SK-N-SH (cell line): ENCODE results near the gene SHMT2. TPM values are rescaled to one million over a fixed set of nuclear protein-coding genes. Genes with fewer than 3 reads are reported as not detected.

ENCODE experiments used
- CTCF ChIA-PET: fragments of 300-600, 350-600 bp; formaldehyde crosslinking; extraction: SDS; loops from one replicate; lab custom pipeline; 2021; lab: Yijun Ruan, JAX
- POLR2A ChIA-PET: fragments of 350-600 bp; sonication (Branson Sonifier 250); formaldehyde crosslinking; extraction: SDS; loops from one replicate; lab custom pipeline; 2020; ENCODE audit warnings: antibody characterized with exemption, inconsistent platforms; lab: Yijun Ruan, JAX
- DNase-seq: peaks from one replicate; pipeline ENCODE4 v3.0.0; 2012
- H2AFZ ChIP-seq: fragments of 200-600 bp; sonication (generic); 2 replicates; pipeline ENCODE4 v1.8.1; 2016; ENCODE audit warnings: antibody characterized with exemption, mild to moderate bottlenecking, low read depth
- H3F3A ChIP-seq: fragments of 200-600 bp; sonication (generic); replicated peaks from 2 replicates; pipeline ENCODE3; 2016; ENCODE audit warnings: antibody characterized with exemption, mild to moderate bottlenecking; ENCODE audit not compliant: insufficient read depth
- H3K27ac ChIP-seq, 2 experiments: fragments of 200-500 bp in 1 of 2; fragments of 200-600 bp in 1 of 2; sonication (Bioruptor generic) in 1 of 2; sonication (generic), shearing (Covaris generic) in 1 of 2; 2 replicates each; pipeline versions ENCODE4 v1.5.1 to v1.6.1; 2014 to 2016; ENCODE audit warnings: low read depth in 2 of 2, inconsistent platforms in 1 of 2, low read length in 1 of 2, mild to moderate bottlenecking in 1 of 2, mixed read lengths in 1 of 2
- H3K27me3 ChIP-seq: fragments of 200-600 bp; sonication (generic), shearing (Covaris generic); 2 replicates; pipeline ENCODE4 v1.6.1; 2016; ENCODE audit warnings: mixed run types; ENCODE audit not compliant: insufficient read depth
- H3K36me3 ChIP-seq, 2 experiments: fragments of 200-500 bp in 1 of 2; fragments of 200-600 bp in 1 of 2; sonication (Bioruptor generic) in 1 of 2; sonication (generic) in 1 of 2; replicated peaks in 1 of 2; 2 replicates each; pipeline versions ENCODE3 to v1.5.1; 2014 to 2016; ENCODE audit warnings: low read length in 1 of 2, mild to moderate bottlenecking in 1 of 2; ENCODE audit not compliant: insufficient read depth in 2 of 2, control insufficient read depth in 1 of 2
- H3K4me1 ChIP-seq, 2 experiments: fragments of 200-500 bp in 1 of 2; fragments of 200-600 bp in 1 of 2; sonication (Bioruptor generic) in 1 of 2; sonication (generic), shearing (Covaris generic) in 1 of 2; 2 replicates each; pipeline versions ENCODE4 v1.5.1 to v1.6.1; 2014 to 2016; ENCODE audit warnings: low read depth in 1 of 2, low read length in 1 of 2, mixed run types in 1 of 2; ENCODE audit not compliant: insufficient read depth in 2 of 2, control insufficient read depth in 1 of 2
- H3K4me2 ChIP-seq: fragments of 200-600 bp; sonication (generic), shearing (Covaris generic); 2 replicates; pipeline ENCODE4 v1.6.1; 2017; ENCODE audit warnings: mixed run types
- H3K4me3 ChIP-seq, 2 experiments: fragments of 200-500 bp in 1 of 2; fragments of 200-600 bp in 1 of 2; sonication (Bioruptor generic) in 1 of 2; sonication (generic), shearing (Covaris generic) in 1 of 2; 2 replicates each; pipeline versions ENCODE4 v1.5.1 to v1.8.1; 2014 to 2016; ENCODE audit warnings: low read depth in 2 of 2, inconsistent platforms in 1 of 2, low read length in 1 of 2, mild to moderate bottlenecking in 1 of 2, mixed read lengths in 1 of 2, moderate library complexity in 1 of 2
- H3K79me2 ChIP-seq: fragments of 200-600 bp; sonication (generic); 2 replicates; pipeline ENCODE4 v1.8.1; 2017; ENCODE audit warnings: mild to moderate bottlenecking; ENCODE audit not compliant: insufficient read depth
- H3K9ac ChIP-seq: fragments of 200-600 bp; sonication (generic); 2 replicates; pipeline ENCODE4 v1.6.1; 2017; ENCODE audit warnings: mixed run types
- H3K9me2 ChIP-seq: fragments of 200-600 bp; sonication (generic); 2 replicates; pipeline ENCODE4 v1.6.1; 2017; ENCODE audit warnings: mixed run types
- H3K9me3 ChIP-seq: fragments of 200-600 bp; sonication (generic); 2 replicates; pipeline ENCODE4 v1.6.1; 2017; ENCODE audit warnings: mixed run types, mild to moderate bottlenecking, moderate library complexity
- H4K20me1 ChIP-seq: fragments of 200-600 bp; sonication (generic); 2 replicates; pipeline ENCODE4 v1.6.1; 2017; ENCODE audit warnings: mild to moderate bottlenecking, mixed run types; ENCODE audit not compliant: insufficient read depth
- ELF1 ChIP-seq: IDR thresholded peaks from 2 replicates; pipeline ENCODE4 v1.4.0; 2012
- EP300 ChIP-seq, 2 experiments: IDR thresholded peaks; 2 replicates each; pipeline versions ENCODE4 v1.4.0 to v1.6.1; 2012; ENCODE audit warnings: borderline replicate concordance in 1 of 2, low read depth in 1 of 2, low read length in 1 of 2
- EZH2phosphoT487 ChIP-seq: fragments of 200-600 bp; sonication (generic); IDR thresholded peaks from 2 replicates; pipeline ENCODE4 v1.6.1; 2017; ENCODE audit warnings: low read depth, mixed run types, mild to moderate bottlenecking, antibody characterized with exemption, moderate library complexity, borderline replicate concordance
- FOSL2 ChIP-seq: IDR thresholded peaks from 2 replicates; pipeline ENCODE4 v1.4.0; 2012; ENCODE audit warnings: low read depth, mild to moderate bottlenecking, moderate library complexity, borderline replicate concordance
- FOXJ3 ChIP-seq: sonication (generic); formaldehyde crosslinking; IDR thresholded peaks from 2 replicates; pipeline ENCODE4 v1.5.1; 2020; ENCODE audit warnings: mild to moderate bottlenecking, missing genetic modification reagents
- FOXM1 ChIP-seq: IDR thresholded peaks from 2 replicates; pipeline ENCODE4 v1.4.0; 2012; ENCODE audit warnings: low read depth, mild to moderate bottlenecking
- GABPA ChIP-seq: IDR thresholded peaks from 2 replicates; pipeline ENCODE4 v1.4.0; 2012; ENCODE audit warnings: low read depth, mild to moderate bottlenecking
- GATA2 ChIP-seq: sonication (generic); formaldehyde crosslinking; IDR thresholded peaks from 2 replicates; pipeline ENCODE4 v1.5.0; 2020; ENCODE audit warnings: mild to moderate bottlenecking, missing genetic modification reagents
- MXI1 ChIP-seq: IDR thresholded peaks from 2 replicates; pipeline ENCODE4 v1.6.1; 2012; ENCODE audit warnings: mild to moderate bottlenecking, low read depth, low read length, improper control_type of control experiment
- NFIC ChIP-seq: IDR thresholded peaks from 2 replicates; pipeline ENCODE4 v1.4.0; 2012; ENCODE audit warnings: borderline replicate concordance
- POLR2AphosphoS5 ChIP-seq: IDR thresholded peaks from 2 replicates; pipeline ENCODE4 v1.6.1; 2012; ENCODE audit warnings: low read depth, low read length
- RFX5 ChIP-seq: IDR thresholded peaks from 2 replicates; pipeline ENCODE4 v1.6.1; 2012; ENCODE audit warnings: mild to moderate bottlenecking, improper control_type of control experiment, low read length
- WGBS: methylation state at CpG from one replicate; pipeline ENCODE4 v1.1.6; 2017; ENCODE audit warnings: low lambda C conversion rate; 5-methylcytosine and 5-hydroxymethylcytosine counted together
- polyA plus RNA-seq, 3 experiments: library from polyadenylated mRNA; depleted of rRNA; stranded (reverse); fragments of >200 nt; gene quantifications; 2 replicates each; pipeline ENCODE4 v1.2.3, GENCODE V29; 2012
- TF ChIP-seq, protein P1 (sequence below): IDR thresholded peaks from 2 replicates; pipeline ENCODE4; 2012
- TF ChIP-seq, protein P2 (sequence below): IDR thresholded peaks from 2 replicates; pipeline ENCODE4 v1.4.0; 2012; ENCODE audit warnings: low read depth
- TF ChIP-seq, protein P3 (sequence below): IDR thresholded peaks from 2 replicates; pipeline ENCODE4 v1.6.1; 2012; ENCODE audit warnings: mild to moderate bottlenecking, low read depth, low read length, moderate library complexity
- TF ChIP-seq, protein P4 (sequence below): fragments of 150-350 bp; IDR thresholded peaks from 2 replicates; pipeline ENCODE4 v1.6.1; 2016; ENCODE audit warnings: mild to moderate bottlenecking, low read depth, low read length
- TF ChIP-seq, protein P5 (sequence below): fragments of 200-600 bp; sonication (generic); IDR thresholded peaks from 2 replicates; pipeline ENCODE4 v1.6.1; 2017; ENCODE audit warnings: antibody characterized with exemption, mild to moderate bottlenecking, moderate library complexity
- TF ChIP-seq, protein P6 (sequence below): IDR thresholded peaks from 2 replicates; pipeline ENCODE4 v1.4.0; 2012; ENCODE audit warnings: low read depth, borderline replicate concordance

The SHMT2 gene
- polyA plus RNA-seq, 1 of the 3 experiments (the other 2 are of a cell fraction): 204 TPM

DNA sequence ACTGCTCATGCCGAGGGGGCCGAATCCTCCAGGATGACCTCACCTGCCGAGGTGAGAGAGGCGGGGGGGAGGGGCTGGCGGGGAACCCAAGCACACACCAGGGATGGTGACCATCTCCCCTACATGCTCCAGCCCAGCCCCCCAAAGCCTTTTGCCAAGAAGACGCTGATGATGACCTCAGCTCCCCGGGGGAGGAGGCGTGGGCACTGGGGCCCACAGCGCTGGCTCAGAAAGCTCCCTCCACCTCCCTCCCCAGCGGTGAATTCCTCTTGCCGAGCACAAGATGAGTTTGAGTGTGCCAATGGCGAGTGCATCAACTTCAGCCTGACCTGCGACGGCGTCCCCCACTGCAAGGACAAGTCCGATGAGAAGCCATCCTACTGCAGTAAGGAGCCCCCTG lies 36.6 kb upstream of the SHMT2 start:
- TF ChIP-seq MXI1 (no peak), GATA2 (CRISPR knock-in tag) (no peak), FOXJ3 (CRISPR knock-in tag) (no peak), FOSL2 (no peak), NFIC (no peak), EP300 (IDR thresholded peaks at IDR 0.05; ENCODE audit: borderline replicate concordance in 1 of 2, low read depth in 1 of 2, low read length in 1 of 2) (no peak), ELF1 (no peak), FOXM1 (no peak), EZH2phosphoT487 (no peak), GABPA (no peak), POLR2AphosphoS5 (no peak), RFX5 (no peak)
- TF ChIP-seq, protein P1, sequence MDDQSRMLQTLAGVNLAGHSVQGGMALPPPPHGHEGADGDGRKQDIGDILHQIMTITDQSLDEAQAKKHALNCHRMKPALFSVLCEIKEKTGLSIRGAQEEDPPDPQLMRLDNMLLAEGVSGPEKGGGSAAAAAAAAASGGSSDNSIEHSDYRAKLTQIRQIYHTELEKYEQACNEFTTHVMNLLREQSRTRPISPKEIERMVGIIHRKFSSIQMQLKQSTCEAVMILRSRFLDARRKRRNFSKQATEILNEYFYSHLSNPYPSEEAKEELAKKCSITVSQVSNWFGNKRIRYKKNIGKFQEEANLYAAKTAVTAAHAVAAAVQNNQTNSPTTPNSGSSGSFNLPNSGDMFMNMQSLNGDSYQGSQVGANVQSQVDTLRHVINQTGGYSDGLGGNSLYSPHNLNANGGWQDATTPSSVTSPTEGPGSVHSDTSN: no peak
- TF ChIP-seq, protein P2, sequence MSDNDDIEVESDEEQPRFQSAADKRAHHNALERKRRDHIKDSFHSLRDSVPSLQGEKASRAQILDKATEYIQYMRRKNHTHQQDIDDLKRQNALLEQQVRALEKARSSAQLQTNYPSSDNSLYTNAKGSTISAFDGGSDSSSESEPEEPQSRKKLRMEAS: no peak
- TF ChIP-seq, protein P3, sequence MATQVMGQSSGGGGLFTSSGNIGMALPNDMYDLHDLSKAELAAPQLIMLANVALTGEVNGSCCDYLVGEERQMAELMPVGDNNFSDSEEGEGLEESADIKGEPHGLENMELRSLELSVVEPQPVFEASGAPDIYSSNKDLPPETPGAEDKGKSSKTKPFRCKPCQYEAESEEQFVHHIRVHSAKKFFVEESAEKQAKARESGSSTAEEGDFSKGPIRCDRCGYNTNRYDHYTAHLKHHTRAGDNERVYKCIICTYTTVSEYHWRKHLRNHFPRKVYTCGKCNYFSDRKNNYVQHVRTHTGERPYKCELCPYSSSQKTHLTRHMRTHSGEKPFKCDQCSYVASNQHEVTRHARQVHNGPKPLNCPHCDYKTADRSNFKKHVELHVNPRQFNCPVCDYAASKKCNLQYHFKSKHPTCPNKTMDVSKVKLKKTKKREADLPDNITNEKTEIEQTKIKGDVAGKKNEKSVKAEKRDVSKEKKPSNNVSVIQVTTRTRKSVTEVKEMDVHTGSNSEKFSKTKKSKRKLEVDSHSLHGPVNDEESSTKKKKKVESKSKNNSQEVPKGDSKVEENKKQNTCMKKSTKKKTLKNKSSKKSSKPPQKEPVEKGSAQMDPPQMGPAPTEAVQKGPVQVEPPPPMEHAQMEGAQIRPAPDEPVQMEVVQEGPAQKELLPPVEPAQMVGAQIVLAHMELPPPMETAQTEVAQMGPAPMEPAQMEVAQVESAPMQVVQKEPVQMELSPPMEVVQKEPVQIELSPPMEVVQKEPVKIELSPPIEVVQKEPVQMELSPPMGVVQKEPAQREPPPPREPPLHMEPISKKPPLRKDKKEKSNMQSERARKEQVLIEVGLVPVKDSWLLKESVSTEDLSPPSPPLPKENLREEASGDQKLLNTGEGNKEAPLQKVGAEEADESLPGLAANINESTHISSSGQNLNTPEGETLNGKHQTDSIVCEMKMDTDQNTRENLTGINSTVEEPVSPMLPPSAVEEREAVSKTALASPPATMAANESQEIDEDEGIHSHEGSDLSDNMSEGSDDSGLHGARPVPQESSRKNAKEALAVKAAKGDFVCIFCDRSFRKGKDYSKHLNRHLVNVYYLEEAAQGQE: no peak
- TF ChIP-seq, protein P4, sequence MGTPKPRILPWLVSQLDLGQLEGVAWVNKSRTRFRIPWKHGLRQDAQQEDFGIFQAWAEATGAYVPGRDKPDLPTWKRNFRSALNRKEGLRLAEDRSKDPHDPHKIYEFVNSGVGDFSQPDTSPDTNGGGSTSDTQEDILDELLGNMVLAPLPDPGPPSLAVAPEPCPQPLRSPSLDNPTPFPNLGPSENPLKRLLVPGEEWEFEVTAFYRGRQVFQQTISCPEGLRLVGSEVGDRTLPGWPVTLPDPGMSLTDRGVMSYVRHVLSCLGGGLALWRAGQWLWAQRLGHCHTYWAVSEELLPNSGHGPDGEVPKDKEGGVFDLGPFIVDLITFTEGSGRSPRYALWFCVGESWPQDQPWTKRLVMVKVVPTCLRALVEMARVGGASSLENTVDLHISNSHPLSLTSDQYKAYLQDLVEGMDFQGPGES: no peak
- TF ChIP-seq, protein P5, sequence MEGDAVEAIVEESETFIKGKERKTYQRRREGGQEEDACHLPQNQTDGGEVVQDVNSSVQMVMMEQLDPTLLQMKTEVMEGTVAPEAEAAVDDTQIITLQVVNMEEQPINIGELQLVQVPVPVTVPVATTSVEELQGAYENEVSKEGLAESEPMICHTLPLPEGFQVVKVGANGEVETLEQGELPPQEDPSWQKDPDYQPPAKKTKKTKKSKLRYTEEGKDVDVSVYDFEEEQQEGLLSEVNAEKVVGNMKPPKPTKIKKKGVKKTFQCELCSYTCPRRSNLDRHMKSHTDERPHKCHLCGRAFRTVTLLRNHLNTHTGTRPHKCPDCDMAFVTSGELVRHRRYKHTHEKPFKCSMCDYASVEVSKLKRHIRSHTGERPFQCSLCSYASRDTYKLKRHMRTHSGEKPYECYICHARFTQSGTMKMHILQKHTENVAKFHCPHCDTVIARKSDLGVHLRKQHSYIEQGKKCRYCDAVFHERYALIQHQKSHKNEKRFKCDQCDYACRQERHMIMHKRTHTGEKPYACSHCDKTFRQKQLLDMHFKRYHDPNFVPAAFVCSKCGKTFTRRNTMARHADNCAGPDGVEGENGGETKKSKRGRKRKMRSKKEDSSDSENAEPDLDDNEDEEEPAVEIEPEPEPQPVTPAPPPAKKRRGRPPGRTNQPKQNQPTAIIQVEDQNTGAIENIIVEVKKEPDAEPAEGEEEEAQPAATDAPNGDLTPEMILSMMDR: no peak
- TF ChIP-seq, protein P6, sequence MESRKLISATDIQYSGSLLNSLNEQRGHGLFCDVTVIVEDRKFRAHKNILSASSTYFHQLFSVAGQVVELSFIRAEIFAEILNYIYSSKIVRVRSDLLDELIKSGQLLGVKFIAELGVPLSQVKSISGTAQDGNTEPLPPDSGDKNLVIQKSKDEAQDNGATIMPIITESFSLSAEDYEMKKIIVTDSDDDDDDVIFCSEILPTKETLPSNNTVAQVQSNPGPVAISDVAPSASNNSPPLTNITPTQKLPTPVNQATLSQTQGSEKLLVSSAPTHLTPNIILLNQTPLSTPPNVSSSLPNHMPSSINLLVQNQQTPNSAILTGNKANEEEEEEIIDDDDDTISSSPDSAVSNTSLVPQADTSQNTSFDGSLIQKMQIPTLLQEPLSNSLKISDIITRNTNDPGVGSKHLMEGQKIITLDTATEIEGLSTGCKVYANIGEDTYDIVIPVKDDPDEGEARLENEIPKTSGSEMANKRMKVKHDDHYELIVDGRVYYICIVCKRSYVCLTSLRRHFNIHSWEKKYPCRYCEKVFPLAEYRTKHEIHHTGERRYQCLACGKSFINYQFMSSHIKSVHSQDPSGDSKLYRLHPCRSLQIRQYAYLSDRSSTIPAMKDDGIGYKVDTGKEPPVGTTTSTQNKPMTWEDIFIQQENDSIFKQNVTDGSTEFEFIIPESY: no peak
- no peak overlapping the region for H3K4me3 ChIP-seq
- CTCF ChIA-PET: interaction anchor here (1.3 to 31.5 kb wide), 4 partner anchors 10 to 69 kb away, joined by 7 to 616 read pairs (median 30); partner anchors contain the start of gene LRP1-AS
- H3K9me2 ChIP-seq: no peaks in the 10 kb centered on the region
- DNase-seq: no peak
- peaks cover 7 to 85% of the 10 kb centered on the region in 2 experiments for H3K36me3 ChIP-seq
- H3K4me1 ChIP-seq: no peaks in the 10 kb centered on the region
- H3K27ac ChIP-seq: no peak overlapping the region
- no peak overlapping the region for H2AFZ ChIP-seq
- whole genome bisulfite sequencing: 80% methylated on average over 5 of the region's 16 CpGs
- H3F3A ChIP-seq: peaks cover 4% of the 10 kb centered on the region
- H3K4me2 ChIP-seq: no peak overlapping the region
- POLR2A ChIA-PET: no interaction called here
- H3K79me2 ChIP-seq: no peaks in the 10 kb centered on the region
- no peaks in the 10 kb centered on the region for H3K9me3 ChIP-seq
- no peaks in the 10 kb centered on the region for H4K20me1 ChIP-seq
- H3K9ac ChIP-seq: no peak overlapping the region
- no peaks in the 10 kb centered on the region for H3K27me3 ChIP-seq
